ENCODE measurements around the gene GRAMD4.
"Not testable (repeated sequence)": the region's sequence is repeated elsewhere in the genome, so short reads cannot be mapped to it uniquely, and the experiment has no call there.

The GRAMD4 gene

GRCh38 chr22:46629291-46629690 lies 9.1 kb downstream of the GRAMD4 start:
- H3K27ac Mint-ChIP-seq = no peak overlapping the region
- no peak overlapping the region for H3K4me3 Mint-ChIP-seq
- peaks cover 5% of the 10 kb centered on the region for H3K4me1 Mint-ChIP-seq
- no peaks in the 10 kb centered on the region for H3K9me3 Mint-ChIP-seq
- TF ChIP-seq CTCF (IDR thresholded peaks at IDR 0.05; ENCODE audit: unreplicated experiment in 3 of 3) = no peak
- H3K27me3 Mint-ChIP-seq (ENCODE audit: low read depth) = no peaks in the 10 kb centered on the region
- H3K36me3 Mint-ChIP-seq (ENCODE audit: low read depth) = no peaks in the 10 kb centered on the region

GRCh38 chr22:46631113-46631512 lies 10.9 kb downstream of the GRAMD4 start:
- Mint-ChIP-seq H3K4me1 (peaks cover 7% of the 10 kb centered on the region), H3K4me3 (no peak overlapping the region), H3K36me3 (ENCODE audit: low read depth) (no peaks in the 10 kb centered on the region), H3K27ac (no peak overlapping the region), H3K9me3 (no peaks in the 10 kb centered on the region), H3K27me3 (ENCODE audit: low read depth) (no peaks in the 10 kb centered on the region)
- no peak for TF ChIP-seq CTCF (IDR thresholded peaks at IDR 0.05; ENCODE audit: unreplicated experiment in 3 of 3)

- Mint-ChIP-seq H3K4me1 (peaks cover 7% of the 10 kb centered on the region), H3K9me3 (no peaks in the 10 kb centered on the region), H3K27ac (no peak overlapping the region), H3K4me3 (no peak overlapping the region), H3K36me3 (ENCODE audit: low read depth) (no peaks in the 10 kb centered on the region), H3K27me3 (ENCODE audit: low read depth) (no peaks in the 10 kb centered on the region)
- no peak for TF ChIP-seq CTCF (IDR thresholded peaks at IDR 0.05; ENCODE audit: unreplicated experiment in 3 of 3)
Observed at GRCh38 chr22:46632646-46633249, 12.6 kb downstream of the GRAMD4 start.

GRCh38 chr22:46633334-46633890 lies 13.2 kb downstream of the GRAMD4 start:
- H3K4me1 Mint-ChIP-seq = peaks cover 10% of the 10 kb centered on the region
- H3K9me3 Mint-ChIP-seq = no peaks in the 10 kb centered on the region
- TF ChIP-seq CTCF (IDR thresholded peaks at IDR 0.05; ENCODE audit: unreplicated experiment in 3 of 3) = no peak
- H3K27ac Mint-ChIP-seq = peak overlapping the region; percentile 93 to 97 (median 97)
- no peaks in the 10 kb centered on the region for H3K27me3 Mint-ChIP-seq (ENCODE audit: low read depth)
- no peaks in the 10 kb centered on the region for H3K36me3 Mint-ChIP-seq (ENCODE audit: low read depth)
- H3K4me3 Mint-ChIP-seq = no peak overlapping the region

- Mint-ChIP-seq H3K36me3 (ENCODE audit: low read depth) (peaks cover 4% of the 10 kb centered on the region), H3K27ac (peak overlapping the region; percentile 93 to 97 (median 97)), H3K4me3 (peak overlapping the region; percentile 23 to 48 (median 43)), H3K27me3 (ENCODE audit: low read depth) (peaks cover 4% of the 10 kb centered on the region), H3K4me1 (peaks cover 17% of the 10 kb centered on the region), H3K9me3 (no peaks in the 10 kb centered on the region)
- no peak for TF ChIP-seq CTCF (IDR thresholded peaks at IDR 0.05; ENCODE audit: unreplicated experiment in 3 of 3)
Observed at GRCh38 chr22:46634011-46634699, 14.0 kb downstream of the GRAMD4 start.

GRCh38 chr22:46634973-46635685 lies 14.9 kb downstream of the GRAMD4 start:
- H3K36me3 Mint-ChIP-seq (ENCODE audit: low read depth); H3K4me3 Mint-ChIP-seq; H3K27me3 Mint-ChIP-seq (ENCODE audit: low read depth); H3K9me3 Mint-ChIP-seq: not testable (repeated sequence)
- peaks cover 26% of the 10 kb centered on the region for H3K4me1 Mint-ChIP-seq
- peak overlapping the region in 1 of 3 experiments; percentile 97 for H3K27ac Mint-ChIP-seq

Measured in nephron (organoid).